Activated CD4-positive, alpha-beta T cell treated with anti-CD3 and anti-CD28 coated beads, Interleukin-2, Interleukin-6, amounts not matched to agents 100 ng/mL and 50 ng/mL, durations not matched to agents 16 hours and 8 hours (primary cell): Measurements from ENCODE around the gene ZNF678.
"Not testable (repeated sequence)": the region's sequence is repeated elsewhere in the genome, so short reads cannot be mapped to it uniquely, and the experiment has no call there.

ENCODE experiments used
- DNase-seq: peaks from one replicate; pipeline ENCODE4 v3.0.0-alpha.2; 2020

ZNF678 gene

DNA sequence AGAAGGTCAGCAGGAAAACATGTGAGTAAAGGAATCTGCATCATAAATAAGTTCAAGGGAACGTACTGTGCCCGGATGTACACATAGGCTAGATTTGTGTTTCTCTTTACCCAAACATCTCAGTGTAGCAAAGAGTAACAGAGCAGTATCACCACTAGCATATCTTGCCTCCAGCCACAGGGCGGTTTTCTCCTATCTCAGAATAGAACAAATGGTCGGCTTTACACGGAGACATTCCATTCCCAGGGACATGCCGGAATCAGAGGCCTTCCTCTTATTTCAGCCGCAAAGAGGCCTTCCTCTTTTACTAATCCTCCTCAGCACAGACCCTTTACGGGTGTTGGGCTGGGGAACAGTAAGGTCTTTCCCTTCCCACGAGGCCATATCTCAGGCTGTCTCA, 42.9 kb downstream of the ZNF678 start:
- not testable (repeated sequence) for DNase-seq

DNA sequence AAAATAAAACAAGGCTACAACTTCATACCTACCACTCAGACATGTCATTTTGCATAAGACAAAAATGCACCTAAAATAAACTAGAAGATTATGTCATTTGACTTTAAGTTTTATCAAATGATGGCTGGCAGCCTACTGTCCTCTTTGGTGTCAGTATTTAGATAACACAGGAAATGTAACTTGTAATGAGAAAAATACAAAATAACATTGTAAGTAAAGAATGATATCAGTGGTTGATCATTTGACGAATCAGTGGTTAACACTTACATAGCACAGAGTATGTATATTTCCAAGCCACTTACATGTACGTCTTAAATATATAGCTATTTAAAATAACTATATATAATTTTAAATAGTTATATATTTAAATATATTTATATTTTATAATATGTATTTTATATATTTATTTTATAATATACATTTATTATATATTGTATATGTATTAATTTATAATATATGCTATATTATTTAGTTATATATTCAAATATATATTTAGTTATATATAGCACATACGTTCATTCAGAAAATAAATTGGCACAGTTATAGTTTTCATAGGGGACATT, 44.1 kb downstream of the ZNF678 start:
- DNase-seq = no peak

DNA sequence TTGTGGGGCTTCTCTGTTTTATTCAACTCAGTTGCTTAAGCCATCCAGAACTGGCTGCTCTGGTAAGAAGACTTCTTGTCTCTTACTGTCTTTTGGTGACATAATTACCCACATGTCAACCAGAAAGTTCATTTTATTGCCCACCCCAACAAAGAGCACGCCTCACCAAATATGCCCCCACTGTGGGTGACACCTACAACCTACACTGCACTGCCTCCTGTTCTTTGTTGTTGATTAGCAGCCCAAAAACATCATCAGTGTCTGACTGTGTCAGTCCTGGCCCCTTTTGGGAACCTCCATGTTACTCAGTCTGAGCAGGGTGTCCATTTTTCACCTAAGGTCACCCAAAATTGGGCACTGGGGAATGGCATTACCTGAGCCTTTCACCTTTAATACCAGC, 49.3 kb downstream of the ZNF678 start:
- DNase-seq = no peak

DNA sequence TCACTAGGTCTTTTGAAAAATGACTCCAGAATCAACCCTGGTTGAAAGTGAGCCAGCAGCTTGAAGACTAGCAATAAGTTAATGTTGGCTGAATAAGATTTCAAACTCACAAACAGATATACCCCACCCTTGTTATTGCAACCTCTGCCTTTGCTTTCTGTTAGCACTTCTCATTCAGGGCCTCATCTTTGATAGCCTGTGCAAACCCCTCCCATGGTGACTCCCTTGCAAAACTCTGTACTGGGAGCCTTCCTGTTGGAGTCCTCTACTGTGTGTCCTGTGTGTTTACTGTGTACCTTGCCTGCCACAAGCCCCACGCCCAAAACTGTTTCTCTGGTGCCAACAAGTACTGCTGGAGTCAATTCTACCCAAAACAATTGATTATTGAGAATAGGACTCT, 50.2 kb downstream of the ZNF678 start:
- no peak for DNase-seq

DNA sequence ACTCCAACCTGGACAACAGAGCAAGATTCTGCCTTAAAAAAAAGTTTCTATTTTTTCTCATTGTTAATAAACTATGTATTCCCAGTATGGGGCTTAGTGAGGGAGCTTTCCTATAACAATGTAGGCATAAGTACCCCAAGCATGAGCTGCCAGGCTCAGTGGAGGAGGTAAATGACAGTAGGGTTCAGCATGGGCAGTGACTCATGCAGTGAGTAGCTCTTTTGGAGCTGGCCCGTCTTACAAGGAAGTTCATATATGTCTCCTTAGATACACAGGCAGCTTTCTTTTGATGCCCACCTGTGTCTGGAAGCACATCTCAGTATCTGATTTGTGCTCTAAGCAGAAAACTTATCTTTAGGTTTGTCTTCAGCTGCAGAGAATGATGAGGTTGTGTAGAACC, 57.9 kb downstream of the ZNF678 start:
- DNase-seq = no peak

DNA sequence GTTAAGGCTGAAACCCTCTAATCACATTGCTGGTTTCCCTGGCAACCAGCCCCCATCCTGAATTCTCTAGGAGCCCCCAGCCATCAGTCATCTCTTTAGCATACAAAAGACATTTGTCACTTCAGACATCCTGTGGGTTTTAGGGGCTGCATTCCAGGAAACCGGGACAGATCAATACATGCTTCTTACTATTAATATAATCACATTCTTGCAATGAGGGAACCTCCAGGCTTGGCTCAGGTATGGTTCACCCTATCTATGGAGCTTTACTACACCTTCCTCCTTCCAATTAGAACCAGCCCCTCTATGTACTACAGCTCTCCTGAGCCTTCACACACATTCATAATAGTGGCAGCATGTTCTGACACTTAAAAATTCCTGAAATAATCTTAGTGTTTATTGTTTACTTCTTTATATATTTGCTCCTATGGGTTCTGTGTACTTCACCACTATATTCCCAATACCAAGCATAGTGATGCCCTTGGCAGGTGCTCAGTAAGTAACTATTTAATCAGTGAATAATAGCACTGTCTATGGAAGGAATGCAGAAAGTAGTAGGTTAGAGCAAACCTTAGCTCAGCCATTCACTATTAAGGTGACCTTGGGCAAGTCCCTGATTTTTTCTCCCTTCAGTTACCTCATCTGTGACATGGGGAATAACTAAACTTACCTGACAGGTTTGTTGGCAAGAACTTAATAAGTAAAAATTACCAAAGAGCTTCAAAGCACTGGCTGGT, 59.6 kb downstream of the ZNF678 start:
- no peak for DNase-seq

DNA sequence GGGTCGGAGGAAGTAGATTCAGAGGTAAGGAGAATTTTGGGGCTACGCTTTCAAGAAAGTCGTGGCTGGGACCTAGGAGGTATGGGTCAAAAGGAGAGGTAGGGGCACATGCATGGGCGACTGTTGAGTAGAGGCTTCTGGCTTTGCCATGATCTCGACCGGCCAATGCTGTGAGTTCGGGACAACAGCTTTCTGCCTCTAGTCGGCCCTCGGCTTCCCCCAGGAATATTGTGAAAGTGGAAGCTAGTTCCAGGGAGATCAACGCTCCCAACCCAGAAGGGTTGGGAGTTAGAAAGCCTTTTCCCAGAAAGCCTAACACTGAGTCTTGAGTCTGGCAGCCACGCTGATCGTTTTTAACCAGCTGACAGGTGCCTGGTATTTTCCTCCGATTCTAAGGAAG, 69.0 kb downstream of the ZNF678 start:
- DNase-seq = no peak

DNA sequence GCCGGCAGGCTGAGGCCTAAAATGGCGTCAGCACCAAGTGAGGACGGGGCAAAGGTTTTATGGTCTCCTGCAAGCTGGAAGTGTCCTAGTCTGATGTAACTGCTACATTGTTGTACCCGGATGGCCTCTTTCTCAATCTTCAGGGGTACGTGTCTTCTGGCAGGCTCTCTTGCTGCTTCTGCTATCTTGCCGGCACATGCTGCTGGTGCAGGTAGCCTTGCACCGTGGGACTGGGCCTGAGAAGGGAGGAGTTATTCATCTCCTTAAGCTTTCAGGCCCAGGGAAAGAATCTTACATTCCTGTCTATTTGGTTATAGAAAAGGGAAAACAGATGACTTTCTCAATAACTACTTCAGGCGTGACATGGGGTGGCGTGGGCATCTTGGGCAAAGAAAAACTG, 72.2 kb downstream of the ZNF678 start:
- no peak for DNase-seq

DNA sequence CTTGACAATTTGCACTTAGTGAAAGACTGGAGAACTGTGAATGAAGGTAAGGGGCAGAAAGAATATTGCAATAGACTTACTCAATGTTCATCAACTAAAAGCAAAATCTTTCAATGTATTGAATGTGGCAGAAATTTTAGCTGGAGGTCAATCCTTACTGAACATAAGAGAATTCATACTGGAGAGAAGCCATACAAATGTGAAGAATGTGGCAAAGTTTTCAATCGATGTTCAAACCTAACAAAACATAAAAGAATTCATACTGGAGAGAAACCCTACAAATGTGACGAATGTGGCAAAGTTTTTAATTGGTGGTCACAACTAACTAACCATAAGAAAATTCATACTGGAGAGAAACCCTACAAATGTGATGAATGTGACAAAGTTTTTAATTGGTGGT, 91.1 kb downstream of the ZNF678 start:
- no peak for DNase-seq

DNA sequence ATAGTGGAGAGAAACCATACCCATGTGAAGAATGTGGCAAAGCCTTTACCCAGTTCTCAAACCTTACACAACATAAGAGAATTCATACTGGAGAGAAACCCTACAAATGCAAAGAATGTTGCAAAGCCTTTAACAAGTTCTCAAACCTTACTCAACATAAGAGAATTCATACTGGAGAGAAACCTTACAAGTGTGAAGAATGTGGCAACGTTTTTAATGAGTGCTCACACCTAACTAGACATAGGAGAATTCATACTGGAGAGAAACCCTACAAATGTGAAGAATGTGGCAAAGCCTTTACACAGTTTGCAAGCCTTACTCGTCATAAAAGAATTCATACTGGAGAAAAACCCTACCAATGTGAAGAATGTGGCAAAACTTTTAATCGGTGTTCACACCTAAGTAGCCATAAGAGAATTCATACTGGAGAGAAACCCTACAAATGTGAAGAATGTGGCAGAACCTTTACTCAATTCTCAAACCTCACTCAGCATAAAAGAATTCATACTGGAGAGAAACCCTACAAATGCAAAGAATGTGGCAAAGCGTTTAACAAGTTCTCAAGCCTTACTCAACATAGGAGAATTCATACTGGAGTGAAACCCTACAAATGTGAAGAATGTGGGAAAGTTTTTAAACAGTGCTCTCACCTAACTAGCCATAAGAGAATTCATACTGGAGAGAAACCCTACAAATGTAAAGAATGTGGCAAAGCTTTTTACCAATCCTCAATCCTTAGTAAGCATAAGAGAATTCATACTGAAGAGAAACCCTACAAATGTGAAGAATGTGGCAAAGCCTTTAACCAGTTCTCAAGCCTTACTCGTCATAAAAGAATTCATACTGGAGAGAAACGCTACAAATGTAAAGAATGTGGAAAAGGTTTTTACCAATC, 91.7 kb downstream of the ZNF678 start:
- no peak for DNase-seq

DNA sequence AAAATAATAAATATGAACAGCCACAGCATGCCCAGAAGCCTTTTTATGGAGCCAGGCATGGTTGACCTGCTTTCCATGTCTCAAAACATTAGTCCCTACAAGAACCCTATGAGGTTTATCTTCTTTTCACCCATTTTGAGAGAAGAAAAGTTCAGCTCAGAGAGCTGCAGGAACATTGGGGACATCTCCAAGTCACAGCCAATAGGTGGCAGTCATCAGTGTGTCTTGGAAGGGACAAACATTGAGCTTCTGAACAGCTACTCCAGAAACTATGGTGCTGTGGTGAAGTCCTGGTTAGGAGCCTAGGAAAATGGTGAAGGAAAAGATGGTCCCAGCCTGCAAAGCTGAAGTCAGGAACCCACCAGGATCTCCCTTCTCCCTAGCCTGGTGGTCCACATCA, 98.1 kb downstream of the ZNF678 start:
- DNase-seq = no peak

DNA sequence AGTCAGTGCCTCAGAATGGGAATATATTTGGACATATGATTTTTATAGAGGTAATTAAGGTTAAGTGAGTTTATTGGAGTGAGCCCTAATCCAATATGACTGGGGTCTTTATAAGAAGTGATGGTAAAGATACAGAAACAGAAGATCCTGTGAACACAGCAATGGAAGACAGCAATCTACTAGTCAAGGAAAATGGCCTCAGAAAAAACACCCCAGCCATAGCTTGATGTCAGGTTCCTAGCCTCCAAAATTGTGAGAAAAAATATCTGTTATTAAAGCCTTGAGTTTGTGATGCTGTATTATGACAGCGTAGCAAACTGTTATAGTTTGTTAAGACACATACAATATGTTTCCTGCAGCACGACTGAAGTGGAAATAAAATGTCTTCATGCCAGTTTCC, 99.6 kb downstream of the ZNF678 start:
- no peak for DNase-seq

DNA sequence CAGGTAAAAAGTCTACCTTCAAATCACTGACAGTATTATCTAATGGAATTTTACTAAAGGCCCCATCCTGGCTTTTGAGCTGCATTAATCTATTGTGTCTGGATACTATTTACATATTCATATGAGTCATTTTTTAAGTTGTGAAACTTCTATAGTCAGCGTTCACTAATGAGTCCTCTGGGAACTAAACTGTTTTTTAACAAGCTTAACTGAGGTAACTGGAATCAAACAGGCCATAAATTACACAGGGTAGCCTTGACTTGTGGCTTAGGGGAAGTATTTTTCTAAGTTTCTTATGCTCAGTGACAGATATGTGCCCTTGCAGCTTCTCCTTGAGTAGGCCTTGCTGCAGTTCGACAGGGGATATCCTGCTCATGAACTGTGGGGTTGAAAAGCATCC, 102.9 kb downstream of the ZNF678 start:
- no peak for DNase-seq

DNA sequence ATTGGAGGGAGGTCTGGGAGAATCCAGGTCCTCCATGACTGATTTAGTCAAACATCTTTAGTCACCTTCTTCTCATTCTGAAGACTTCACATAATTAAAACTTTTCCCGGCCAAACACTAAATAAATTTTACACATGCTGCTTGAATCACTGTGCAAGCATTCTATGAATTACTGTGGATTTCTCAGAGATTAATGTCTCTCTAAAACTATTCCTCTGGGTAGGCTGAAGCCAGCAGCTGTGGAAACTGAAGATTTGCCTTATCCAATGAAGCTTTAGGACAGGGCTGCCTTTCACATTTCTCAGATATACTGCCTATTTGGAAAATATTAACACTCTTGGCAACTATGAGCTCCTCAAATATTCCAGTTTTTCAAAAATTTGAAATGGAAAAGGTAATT, 110.1 kb downstream of the ZNF678 start:
- no peak for DNase-seq

DNA sequence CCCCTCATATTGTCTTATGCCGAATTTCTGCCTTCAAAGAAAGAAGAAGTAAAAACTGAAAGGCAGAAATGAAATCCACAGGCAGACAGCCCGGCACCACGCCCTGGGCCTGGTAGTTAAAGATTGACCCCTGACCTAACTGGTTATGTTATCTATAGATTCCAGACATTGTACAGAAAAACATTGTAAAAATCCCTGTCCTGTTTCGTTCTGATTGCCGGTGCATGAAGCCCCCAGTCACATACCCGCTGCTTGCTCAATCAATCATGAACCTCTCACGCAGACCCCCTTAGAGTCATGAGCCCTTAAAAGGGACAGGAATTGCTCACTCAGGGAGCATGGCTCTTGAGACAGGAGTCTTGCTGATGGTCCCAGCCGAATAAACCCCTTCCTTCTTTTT, 122.5 kb downstream of the ZNF678 start:
- DNase-seq = no peak

DNA sequence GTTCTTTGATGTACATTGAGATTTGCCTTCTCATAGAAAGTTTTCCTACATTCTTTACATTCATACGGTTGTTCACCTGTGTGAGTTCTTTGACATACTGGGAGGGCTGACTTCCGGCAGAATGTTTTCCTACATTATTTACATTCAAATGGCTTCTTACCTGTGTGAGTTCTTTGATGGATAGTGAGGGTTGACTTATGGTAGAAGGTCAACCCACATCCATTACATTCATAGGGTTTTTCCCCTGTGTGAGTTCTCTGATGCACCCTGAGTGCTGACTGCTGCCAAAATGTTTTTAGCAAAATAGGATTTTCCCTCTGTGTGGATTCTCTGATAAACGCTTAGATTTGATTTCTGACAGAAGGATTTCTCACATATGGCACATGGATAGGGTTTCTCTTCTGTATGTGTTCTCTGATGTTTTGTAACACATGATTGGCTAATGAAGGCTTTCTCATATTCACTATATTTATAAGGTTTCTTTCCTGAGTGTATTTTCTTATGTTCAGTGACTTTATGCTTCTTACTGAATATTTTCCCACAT, 134.0 kb downstream of the ZNF678 start:
- DNase-seq = no peak

DNA sequence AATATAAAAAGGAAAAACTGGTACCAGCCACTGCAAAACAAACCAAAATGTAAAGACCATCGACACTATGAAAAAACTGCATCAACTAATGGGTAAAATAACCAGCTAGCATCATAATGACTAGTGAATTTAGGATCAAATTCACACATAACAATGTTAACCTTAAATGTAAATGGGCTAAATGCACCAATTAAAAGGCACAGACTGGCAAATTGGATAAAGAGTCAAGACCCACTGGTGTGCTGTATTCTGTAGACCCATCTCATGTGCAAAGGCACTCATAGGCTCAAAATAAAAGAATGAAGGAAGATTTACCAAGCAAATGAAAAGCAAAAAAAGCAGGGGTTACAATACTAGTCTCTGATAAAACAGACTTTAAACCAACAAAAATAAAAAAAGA, 138.3 kb downstream of the ZNF678 start:
- not testable (repeated sequence) for DNase-seq

DNA sequence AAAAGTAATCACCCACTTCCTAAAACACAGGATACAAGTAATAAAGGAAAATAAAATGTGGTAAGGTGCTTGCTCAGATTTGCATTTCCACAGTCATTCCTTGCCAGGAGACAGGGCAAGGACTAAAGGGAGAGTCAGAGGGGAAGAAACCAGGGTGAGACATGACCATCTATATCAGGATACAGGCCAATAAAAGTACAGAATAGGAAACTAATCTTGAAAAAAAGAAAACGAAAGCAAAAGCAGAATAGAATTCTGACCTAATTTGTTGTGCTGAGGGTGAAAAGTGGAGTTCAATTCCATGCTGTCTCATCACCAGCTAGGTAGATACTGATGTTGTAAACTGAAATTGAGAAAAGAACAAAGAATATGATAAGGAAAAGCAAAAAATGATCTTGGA, 144.5 kb downstream of the ZNF678 start:
- DNase-seq = no peak

DNA sequence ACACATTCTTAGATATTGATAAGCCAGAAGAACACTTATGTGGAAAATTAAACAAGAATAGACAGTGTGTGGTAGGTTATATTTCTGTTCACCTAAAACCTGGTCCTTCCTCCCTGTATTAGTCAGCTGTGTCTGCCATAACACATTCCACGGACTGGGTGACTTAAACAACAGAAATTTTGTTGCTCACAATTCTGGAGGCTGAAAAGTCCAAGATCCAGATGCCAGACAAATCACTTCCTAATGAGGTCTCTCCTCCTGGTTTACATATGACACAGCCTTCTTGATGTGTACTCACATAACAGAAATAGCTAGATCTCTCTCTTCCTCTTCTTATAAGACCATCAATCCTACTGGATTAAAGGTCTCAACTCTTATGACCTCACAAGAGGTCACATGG, 146.1 kb downstream of the ZNF678 start:
- no peak for DNase-seq

DNA sequence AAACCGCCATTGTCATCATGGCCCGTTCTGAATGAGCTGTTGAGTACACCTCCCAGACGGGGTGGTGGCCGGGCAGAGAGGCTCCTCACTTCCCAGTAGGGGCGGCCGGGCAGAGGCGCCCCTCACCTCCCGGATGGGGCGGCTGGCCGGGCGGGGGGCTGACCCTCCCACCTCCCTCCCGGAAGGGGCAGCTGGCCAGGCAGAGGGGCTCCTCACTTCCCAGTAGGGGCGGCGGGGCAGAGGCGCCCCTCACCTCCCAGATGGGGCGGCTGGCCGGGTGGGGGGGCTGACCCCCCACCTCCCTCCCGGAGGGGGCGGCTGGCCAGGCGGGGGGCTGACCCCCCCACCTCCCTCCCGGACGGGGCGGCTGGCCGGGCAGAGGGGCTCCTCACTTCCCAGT, 147.1 kb downstream of the ZNF678 start:
- not testable (repeated sequence) for DNase-seq

DNA sequence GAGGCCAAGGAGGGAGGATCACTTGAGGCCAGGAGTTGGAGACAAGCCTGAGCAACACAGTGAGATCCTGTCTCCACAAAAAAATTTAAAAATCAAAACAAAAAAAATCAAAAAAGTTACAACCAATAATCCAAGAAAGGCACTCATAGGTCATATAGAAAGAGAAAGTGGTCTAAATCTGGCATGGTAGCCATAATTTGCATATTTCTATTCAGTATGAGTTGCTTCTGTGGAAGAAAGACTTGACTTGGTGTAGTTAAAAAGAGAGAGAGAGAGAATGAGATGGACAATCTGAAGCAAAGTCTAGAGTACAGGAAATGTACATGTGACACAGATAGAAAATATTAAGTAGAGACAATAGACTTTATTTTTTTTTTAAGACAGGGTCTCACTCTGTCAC, 149.3 kb downstream of the ZNF678 start:
- no peak for DNase-seq

DNA sequence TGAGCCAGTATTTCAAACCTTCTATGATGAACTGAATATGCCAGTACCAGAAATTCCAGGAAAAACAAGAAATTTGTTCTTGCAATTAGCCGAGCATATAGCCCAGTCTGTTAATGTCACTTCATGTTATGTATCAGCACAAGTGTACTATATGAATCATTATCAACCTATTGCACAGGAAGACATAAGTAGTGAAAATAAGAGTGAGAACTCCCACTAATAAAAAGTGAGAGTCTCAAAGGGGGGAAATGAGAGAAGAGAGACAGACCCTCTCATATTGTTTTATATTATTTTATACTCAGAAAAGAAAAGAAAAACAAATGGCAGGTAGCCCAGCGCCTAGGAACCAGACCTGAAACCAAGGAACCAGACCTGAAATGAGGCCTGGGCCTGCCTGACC, 155.6 kb downstream of the ZNF678 start:
- no peak for DNase-seq

DNA sequence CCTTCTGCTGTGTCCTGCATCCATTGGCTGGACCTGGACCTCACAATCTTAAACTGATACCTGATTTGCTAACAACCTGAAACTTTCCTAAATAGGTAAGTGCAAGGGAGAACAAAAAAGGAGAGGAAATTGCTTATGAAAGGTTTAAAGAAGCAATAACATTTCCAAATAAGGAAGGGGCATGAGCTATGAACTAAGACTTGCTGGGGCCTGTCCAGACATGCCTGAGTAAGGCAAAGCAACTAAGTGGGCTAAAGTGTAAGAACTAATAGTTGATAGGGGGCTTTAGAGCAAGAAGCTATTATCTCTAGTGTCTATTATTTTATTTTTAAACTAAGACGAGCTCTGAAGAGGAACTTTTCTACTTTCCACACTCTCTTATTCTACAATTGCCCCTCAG, 160.1 kb downstream of the ZNF678 start:
- DNase-seq = no peak

DNA sequence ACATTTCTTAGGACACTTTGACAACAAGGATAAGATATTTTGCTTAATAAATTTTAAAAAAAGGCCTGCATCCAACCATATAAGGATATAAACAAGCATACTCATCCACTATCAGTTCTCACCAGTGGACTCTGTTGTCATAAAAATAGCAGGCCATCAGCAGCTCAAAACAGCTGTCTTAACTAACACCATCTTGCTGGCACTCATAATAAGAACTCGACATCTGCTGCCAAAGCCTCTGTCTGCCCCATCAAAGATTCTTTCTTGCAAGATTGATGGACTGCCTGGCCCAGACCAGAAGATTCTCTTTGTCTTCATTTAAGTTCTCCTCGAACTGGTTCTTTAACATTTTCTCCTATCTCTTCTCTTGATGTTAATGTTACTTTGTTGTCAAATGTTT, 161.7 kb downstream of the ZNF678 start:
- DNase-seq = no peak
